Measurements from ENCODE around the gene YTHDF1. TPM values are rescaled to one million over a fixed set of nuclear protein-coding genes. Genes with fewer than 3 reads are reported as not detected.
A peak's percentile ranks its signal among the peaks of the same experiment; 100 is the strongest.

The YTHDF1 gene
- total RNA-seq, 2 donors from 2014 or later: 34.7 to 39.1 TPM

DNA sequence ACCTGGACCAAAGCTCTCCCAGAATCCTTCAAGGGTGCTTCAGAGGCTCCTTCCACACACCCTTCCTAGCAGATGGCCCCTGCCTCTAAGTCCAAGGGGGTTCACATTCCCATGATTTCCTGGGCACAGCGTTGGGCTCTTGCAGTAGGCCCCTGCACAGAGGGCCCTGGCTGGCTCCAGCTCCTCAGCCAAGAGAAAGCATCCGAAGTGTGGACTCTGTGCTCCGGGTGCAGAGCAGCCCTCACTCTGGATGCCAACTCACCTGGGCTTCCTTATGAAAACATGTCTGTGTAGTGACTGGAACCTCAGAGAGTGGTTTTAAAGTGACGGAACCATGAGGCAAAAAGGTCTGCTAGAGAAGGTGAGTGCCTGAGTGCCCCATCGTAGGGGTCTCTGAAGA, 11.6 kb downstream of the YTHDF1 start:
- H3K9me3 Mint-ChIP-seq: no peaks in the 10 kb centered on the region
- DNase-seq (ENCODE audit: low spot score in 2 of 2) (no peak), ATAC-seq (no peak)
- peaks cover 0 to 4% of the 10 kb centered on the region in 2 donors for H3K36me3 Mint-ChIP-seq
- H3K27ac Mint-ChIP-seq: no peak overlapping the region

DNA sequence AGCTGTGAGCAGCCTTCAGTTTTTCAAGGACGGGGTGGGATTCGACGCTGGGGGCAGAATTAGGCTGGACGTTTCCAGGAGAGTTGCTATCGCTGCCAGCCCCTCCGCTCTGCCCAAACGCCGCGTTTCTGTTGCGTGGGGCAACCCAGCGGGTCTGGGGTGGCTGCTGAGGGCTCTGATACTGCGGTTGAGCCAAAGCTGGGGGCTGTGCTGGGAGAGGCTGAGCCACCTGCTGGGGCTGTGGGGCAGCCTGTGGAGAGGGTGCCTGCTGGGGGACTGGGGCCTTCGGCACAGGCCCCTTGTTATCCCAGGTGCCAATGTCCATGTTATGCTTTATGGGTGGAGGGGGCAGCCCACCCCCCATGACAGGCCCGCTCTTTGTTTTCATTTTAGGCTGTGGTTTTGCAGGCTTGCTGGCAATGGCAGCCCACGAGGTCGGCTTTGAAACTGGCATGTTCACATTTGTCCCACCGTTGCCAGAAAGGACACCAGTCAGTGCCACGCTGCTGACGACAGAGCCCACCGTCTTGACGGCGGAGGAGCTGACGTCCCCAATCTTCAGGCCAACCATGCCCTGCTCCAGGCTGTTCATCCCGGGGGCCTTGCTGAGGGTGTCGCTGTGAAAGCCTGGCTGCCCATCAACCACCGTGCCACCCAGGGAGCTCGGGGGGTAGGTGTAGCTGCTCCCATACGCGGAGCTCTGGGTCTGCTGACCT, 13.0 kb downstream of the YTHDF1 start:
- Mint-ChIP-seq H3K27ac (no peak overlapping the region), H3K36me3 (no peaks in the 10 kb centered on the region), H3K9me3 (no peaks in the 10 kb centered on the region)
- DNase-seq (ENCODE audit: low spot score in 2 of 2) (no peak), ATAC-seq (no peak)

GRCh38 chr20:63202021-63202420, 13.9 kb downstream of the YTHDF1 start:
- H3K27ac Mint-ChIP-seq: no peak overlapping the region
- DNase-seq (ENCODE audit: low spot score in 2 of 2) (no peak), ATAC-seq (no peak)
- H3K36me3 Mint-ChIP-seq: no peaks in the 10 kb centered on the region
- no peaks in the 10 kb centered on the region for H3K9me3 Mint-ChIP-seq

DNA sequence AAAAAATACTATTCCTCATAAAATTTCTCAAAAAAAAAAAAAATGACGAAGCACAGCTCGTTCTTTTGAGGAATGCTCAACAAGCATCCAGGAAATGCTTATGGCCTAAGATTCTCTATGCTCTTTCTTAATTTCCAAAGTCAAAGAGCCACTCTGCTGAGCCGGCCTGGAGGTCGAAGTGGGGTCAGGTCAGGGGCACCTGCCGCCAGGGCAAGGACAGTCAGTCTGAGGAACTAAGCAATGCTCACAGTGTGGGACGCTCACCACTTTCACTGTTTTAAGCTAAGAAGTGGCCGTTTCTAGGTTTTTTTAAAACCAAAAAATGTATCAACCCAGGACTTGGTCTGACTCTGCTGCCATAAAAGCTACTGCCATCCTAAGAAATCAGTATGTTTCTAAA, 17.3 kb downstream of the YTHDF1 start:
- ATAC-seq (no peak), DNase-seq (ENCODE audit: low spot score in 2 of 2) (no peak)
- Mint-ChIP-seq H3K36me3 (no peaks in the 10 kb centered on the region), H3K9me3 (no peaks in the 10 kb centered on the region), H3K27ac (no peak overlapping the region)

DNA sequence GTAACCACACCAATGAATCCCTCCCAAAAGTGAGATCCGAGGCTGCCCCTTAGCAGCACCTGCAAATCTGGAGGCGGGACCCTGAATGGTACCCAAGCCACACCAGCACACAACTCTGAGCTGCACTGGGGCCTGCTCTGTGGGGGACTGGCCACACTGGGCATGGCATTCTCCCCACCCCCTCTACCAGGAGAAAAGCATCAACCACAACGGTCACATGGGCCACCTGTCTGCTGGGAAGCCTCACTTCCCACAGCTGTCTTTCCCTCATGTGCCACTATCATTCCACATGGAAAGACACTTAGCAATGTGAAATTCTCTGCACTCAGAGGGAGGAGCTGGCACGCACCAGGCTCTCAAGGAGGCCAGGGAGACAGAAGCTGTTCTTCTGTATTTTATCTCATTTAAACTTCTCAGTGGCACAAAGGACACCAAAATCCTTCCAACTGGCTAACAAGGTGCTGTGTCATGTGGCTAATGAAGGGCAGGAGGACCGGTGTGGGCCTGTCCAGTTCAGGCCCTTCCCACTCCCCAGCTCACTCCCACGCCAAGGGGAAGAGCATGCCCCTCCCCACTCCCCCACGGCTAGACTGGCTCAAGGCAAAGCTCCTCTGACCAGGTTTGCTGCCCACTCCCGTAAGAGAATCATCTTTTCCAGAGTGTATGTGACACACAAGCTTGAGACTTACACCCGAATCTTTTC, 19.0 kb downstream of the YTHDF1 start:
- H3K27ac Mint-ChIP-seq: peak overlapping the region; percentile 11 to 40
- H3K9me3 Mint-ChIP-seq: no peaks in the 10 kb centered on the region
- DNase-seq (ENCODE audit: low spot score in 2 of 2) (no peak), ATAC-seq (no peak)
- no peaks in the 10 kb centered on the region for H3K36me3 Mint-ChIP-seq

GRCh38 chr20:63194797-63195173, 21.1 kb downstream of the YTHDF1 start:
- Mint-ChIP-seq H3K27ac (no peak overlapping the region), H3K9me3 (no peaks in the 10 kb centered on the region)

GRCh38 chr20:63194007-63194796, 21.7 kb downstream of the YTHDF1 start:
- Mint-ChIP-seq H3K9me3 (no peaks in the 10 kb centered on the region), H3K27ac (peak overlapping the region in 1 of 2 donors; percentile 66), H3K36me3 (no peaks in the 10 kb centered on the region)
- no peak for ATAC-seq
- DNase-seq (ENCODE audit: low spot score in 2 of 2): no peak

More at GRCh38 chr20:63194797-63195173, 21.1 kb downstream of the YTHDF1 start:
- ATAC-seq (no peak), DNase-seq (ENCODE audit: low spot score in 2 of 2) (no peak)
- no peaks in the 10 kb centered on the region for H3K36me3 Mint-ChIP-seq

DNA sequence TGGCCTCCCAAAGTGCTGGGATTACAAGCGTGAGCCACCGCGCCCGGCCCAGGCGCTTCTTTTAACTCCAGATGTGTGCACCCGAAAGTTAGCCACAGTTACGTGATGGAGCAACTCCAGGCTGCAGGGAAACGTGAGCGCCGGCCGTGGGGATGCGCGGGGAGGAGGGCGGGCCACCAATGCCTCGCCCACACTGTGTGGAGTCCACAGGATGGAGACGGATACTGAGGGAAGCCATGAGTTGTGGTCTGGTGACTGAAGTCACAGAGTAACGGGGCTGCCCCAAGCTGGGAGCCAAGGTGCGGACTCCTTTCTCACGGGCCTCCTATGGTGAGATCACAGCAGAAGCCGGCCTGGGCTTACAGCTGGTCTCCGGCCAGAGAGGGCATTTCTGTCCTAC, 23.2 kb downstream of the YTHDF1 start:
- Mint-ChIP-seq H3K9me3 (no peaks in the 10 kb centered on the region), H3K36me3 (no peaks in the 10 kb centered on the region), H3K27ac (no peak overlapping the region)
- DNase-seq (ENCODE audit: low spot score in 2 of 2) (no peak), ATAC-seq (no peak)

- H3K36me3 Mint-ChIP-seq: no peaks in the 10 kb centered on the region
- DNase-seq (ENCODE audit: low spot score in 2 of 2) (no peak), ATAC-seq (peak in 1 of 2 donors; percentile 22)
- no peak overlapping the region for H3K27ac Mint-ChIP-seq
- no peaks in the 10 kb centered on the region for H3K9me3 Mint-ChIP-seq
Observed at GRCh38 chr20:63191400-63191799, 24.5 kb downstream of the YTHDF1 start.

DNA sequence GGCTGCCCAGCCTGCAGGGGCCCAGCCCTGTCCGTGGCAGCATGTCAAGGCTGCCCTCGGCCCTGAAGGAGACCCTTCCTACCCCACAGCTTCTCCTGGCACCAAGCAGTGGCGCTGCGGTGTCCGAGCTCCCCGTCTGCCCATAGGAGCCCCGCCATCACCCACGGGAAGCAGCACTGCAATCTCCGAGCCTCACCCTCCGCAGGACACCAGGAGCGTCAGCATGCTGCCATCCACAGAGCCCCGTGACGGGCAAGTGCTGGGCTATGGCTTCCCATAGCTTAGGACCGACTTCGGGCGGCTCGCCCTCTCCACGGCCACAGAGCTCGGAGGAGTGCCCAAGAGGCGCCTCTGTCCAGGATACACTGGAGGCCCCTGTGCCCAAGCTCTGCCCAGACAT, 25.1 kb downstream of the YTHDF1 start:
- H3K36me3 Mint-ChIP-seq: no peaks in the 10 kb centered on the region
- H3K27ac Mint-ChIP-seq: no peak overlapping the region
- DNase-seq (ENCODE audit: low spot score in 2 of 2) (no peak), ATAC-seq (peak in 1 of 2 donors; percentile 10)
- no peaks in the 10 kb centered on the region for H3K9me3 Mint-ChIP-seq

- Mint-ChIP-seq H3K27ac (no peak overlapping the region), H3K36me3 (no peaks in the 10 kb centered on the region), H3K9me3 (no peaks in the 10 kb centered on the region)
- DNase-seq (ENCODE audit: low spot score in 2 of 2) (no peak), ATAC-seq (no peak)
Observed at GRCh38 chr20:63189846-63190559, 25.9 kb downstream of the YTHDF1 start.

DNA sequence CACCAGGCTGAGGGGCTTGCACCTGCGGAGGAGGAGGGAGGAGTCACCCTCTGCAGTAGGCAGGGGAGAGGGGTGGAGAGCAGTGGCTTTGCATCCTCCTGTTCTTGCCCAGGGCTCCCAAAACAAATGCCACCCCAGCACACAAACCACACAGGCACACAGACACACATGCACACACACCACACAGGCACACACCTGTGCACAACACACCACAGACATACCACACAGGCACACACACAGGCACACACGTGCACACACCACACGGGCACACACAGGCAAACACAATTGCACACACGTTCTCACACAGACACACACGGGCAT, 26.6 kb downstream of the YTHDF1 start:
- ATAC-seq: no peak
- Mint-ChIP-seq H3K27ac (no peak overlapping the region), H3K36me3 (no peaks in the 10 kb centered on the region), H3K9me3 (no peaks in the 10 kb centered on the region)
- DNase-seq (ENCODE audit: low spot score in 2 of 2): no peak

- Mint-ChIP-seq H3K9me3 (no peaks in the 10 kb centered on the region), H3K36me3 (no peaks in the 10 kb centered on the region), H3K27ac (no peak overlapping the region)
- DNase-seq (ENCODE audit: low spot score in 2 of 2) (no peak), ATAC-seq (no peak)
Observed at GRCh38 chr20:63188641-63189321, 27.1 kb downstream of the YTHDF1 start.

GRCh38 chr20:63188159-63188442, 27.8 kb downstream of the YTHDF1 start:
- DNase-seq (ENCODE audit: low spot score in 2 of 2): no peak
- ATAC-seq: no peak
- Mint-ChIP-seq H3K9me3 (no peaks in the 10 kb centered on the region), H3K36me3 (no peaks in the 10 kb centered on the region), H3K27ac (no peak overlapping the region)

- H3K9me3 Mint-ChIP-seq: no peaks in the 10 kb centered on the region
- H3K27ac Mint-ChIP-seq: peak overlapping the region in 1 of 2 donors; percentile 8
- ATAC-seq (no peak), DNase-seq (ENCODE audit: low spot score in 2 of 2) (no peak)
- no peaks in the 10 kb centered on the region for H3K36me3 Mint-ChIP-seq
Observed at GRCh38 chr20:63187338-63188158, 28.4 kb downstream of the YTHDF1 start.

Data from activated naive CD4-positive, alpha-beta T cell treated with anti-CD3 and anti-CD28 coated beads, Interleukin-2, amount 50 U/mL, for 72 hours (primary cell).